Measurements from ENCODE around the gene SPART. TPM values are rescaled to one million over a fixed set of nuclear protein-coding genes. Genes with fewer than 3 reads are reported as not detected.
A peak's percentile ranks its signal among the peaks of the same experiment; 100 is the strongest.

The SPART gene, protein sequence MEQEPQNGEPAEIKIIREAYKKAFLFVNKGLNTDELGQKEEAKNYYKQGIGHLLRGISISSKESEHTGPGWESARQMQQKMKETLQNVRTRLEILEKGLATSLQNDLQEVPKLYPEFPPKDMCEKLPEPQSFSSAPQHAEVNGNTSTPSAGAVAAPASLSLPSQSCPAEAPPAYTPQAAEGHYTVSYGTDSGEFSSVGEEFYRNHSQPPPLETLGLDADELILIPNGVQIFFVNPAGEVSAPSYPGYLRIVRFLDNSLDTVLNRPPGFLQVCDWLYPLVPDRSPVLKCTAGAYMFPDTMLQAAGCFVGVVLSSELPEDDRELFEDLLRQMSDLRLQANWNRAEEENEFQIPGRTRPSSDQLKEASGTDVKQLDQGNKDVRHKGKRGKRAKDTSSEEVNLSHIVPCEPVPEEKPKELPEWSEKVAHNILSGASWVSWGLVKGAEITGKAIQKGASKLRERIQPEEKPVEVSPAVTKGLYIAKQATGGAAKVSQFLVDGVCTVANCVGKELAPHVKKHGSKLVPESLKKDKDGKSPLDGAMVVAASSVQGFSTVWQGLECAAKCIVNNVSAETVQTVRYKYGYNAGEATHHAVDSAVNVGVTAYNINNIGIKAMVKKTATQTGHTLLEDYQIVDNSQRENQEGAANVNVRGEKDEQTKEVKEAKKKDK
- total RNA-seq: 25.3 and 31.8 TPM in 2 replicates

DNA sequence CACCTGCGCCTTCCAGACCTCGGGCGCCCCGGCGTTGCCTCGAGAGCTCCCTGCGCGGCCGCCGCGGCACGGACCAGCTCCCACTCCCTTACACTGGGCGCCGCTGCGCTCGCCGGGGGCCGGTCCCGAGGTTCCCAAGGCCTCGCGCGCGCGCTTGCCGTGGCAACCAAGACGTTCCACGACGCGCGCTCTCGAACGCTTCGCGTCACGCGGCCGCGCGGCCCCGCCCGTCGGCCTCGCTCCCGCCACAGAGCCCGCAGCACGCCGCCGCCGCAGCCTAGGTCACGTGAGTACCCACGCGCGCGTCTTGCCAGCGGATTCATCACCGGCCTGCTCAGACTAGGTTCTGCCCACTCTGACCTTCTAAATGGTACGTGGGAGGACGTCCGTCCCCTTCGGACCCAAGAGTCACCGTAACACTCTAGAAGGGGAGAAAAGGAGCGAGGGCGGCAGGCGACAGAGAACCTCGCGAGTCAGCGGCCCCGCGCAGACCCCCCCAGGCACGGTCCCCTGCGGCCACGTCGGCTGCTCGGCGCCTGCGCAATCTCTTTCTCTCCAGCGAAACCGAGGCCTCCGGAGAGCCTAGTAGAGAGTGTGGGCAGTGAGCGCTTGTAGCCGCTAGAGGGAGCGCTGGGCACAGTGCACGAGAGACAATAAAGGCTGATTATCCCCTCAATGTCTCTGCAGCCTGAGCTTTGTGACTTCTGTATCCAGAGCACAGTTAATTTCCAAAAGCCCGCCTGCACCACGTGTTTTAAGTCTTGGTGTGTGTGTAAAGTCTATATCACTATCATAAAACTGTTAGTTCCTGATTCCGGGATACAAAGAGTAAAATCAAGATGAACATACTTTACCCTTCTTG is at the start of gene SPART:
Gene SPART (minus strand): TSS at position 173 of the 862 bp plus-strand sequence. CDS start 10,564 bp downstream, outside the sequence.
- DNase-seq: peak; percentile 96
- H3K27me3 Mint-ChIP-seq: peaks cover 5% of the 10 kb centered on the region
- no peaks in the 10 kb centered on the region for H3K9me3 Mint-ChIP-seq
- H3K36me3 Mint-ChIP-seq (ENCODE audit: low read depth): peaks cover 4% of the 10 kb centered on the region
- H3K27ac Mint-ChIP-seq: peak within 1 kb of the TSS; percentile 92
- peaks cover 16% of the 10 kb centered on the region for H3K4me1 Mint-ChIP-seq
- intact Hi-C loops (cut with micrococcal nuclease): loop anchor here (1.0 to 5.0 kb wide), 7 partner anchors 72 to 2001 kb away; partner anchors contain the start of genes ALG5, CCNA1, RFXAP and SUPT20H
- H3K4me3 Mint-ChIP-seq: peak within 1 kb of the TSS; percentile 92

DNA sequence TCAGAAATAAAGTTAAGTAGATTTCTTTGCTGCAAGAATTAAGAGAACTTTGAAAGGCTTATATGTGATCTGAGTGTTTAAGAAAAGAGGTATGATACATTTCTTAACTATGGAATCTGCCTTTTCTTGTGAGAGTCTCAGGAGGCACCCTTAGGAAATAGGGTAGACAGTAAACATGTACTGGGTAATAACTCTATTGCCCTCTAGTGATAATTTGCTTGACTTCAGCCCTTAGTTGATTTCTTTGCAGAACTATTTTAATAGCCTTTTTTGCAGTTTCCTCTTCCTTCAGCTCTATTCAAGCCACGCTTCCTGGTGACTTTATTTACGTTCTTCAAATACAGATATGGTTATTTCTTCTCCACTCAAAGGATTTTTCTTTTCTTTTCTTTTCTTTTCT is 49.1 kb upstream of the SPART start:
- intact Hi-C loops (cut with micrococcal nuclease): no loop called here
- Mint-ChIP-seq H3K27me3 (peaks cover 19% of the 10 kb centered on the region), H3K36me3 (ENCODE audit: low read depth) (no peaks in the 10 kb centered on the region), H3K4me1 (no peaks in the 10 kb centered on the region), H3K9me3 (no peaks in the 10 kb centered on the region), H3K4me3 (no peak overlapping the region), H3K27ac (no peak overlapping the region)
- DNase-seq: no peak

DNA sequence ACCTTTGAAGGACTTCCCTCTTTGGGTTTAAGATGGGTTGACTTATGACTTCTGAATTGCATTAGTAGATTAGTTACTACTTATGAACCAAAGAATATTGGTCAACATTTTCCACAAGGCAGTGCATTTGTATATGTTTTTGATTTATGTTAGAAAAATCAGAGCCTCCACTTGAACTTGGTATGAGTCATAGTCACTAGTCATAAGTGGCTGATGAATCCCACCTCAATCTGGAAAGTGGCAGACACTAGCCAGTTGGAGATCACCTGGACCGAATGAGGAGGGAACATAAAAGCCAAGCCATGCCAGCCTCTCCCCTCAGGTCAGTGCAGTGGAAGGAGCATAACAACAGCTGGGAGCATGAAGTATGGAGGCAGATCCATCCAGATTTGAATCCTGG is 39.3 kb upstream of the SPART start:
- Mint-ChIP-seq H3K4me3 (no peak overlapping the region), H3K4me1 (no peaks in the 10 kb centered on the region), H3K27ac (no peak overlapping the region), H3K27me3 (peaks cover 13% of the 10 kb centered on the region), H3K9me3 (no peaks in the 10 kb centered on the region), H3K36me3 (ENCODE audit: low read depth) (no peaks in the 10 kb centered on the region)
- intact Hi-C loops (cut with micrococcal nuclease): no loop called here
- DNase-seq: no peak

DNA sequence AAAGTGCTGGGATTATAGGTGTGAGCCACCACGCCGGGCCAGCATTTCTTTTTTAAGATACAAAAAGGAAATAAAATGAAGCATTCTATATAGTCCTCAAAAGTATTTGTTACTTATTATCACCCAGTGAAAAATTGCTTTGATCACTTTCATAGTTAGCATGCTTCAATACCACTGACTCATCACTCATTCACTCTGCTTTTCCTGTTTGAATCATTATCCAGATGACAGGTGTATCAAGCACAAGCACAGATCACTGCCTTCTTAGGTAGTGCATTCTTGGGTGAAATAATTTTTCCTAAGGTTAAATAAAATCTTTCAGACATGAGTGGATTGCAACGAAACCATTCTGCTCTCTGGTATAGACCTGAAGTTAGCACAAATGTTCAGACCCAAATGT is 35.8 kb upstream of the SPART start:
- DNase-seq: no peak
- Mint-ChIP-seq H3K27me3 (peaks cover 9% of the 10 kb centered on the region), H3K36me3 (ENCODE audit: low read depth) (no peaks in the 10 kb centered on the region), H3K4me3 (no peak overlapping the region), H3K9me3 (no peaks in the 10 kb centered on the region), H3K4me1 (no peaks in the 10 kb centered on the region), H3K27ac (no peak overlapping the region)
- intact Hi-C loops (cut with micrococcal nuclease): no loop called here

DNA sequence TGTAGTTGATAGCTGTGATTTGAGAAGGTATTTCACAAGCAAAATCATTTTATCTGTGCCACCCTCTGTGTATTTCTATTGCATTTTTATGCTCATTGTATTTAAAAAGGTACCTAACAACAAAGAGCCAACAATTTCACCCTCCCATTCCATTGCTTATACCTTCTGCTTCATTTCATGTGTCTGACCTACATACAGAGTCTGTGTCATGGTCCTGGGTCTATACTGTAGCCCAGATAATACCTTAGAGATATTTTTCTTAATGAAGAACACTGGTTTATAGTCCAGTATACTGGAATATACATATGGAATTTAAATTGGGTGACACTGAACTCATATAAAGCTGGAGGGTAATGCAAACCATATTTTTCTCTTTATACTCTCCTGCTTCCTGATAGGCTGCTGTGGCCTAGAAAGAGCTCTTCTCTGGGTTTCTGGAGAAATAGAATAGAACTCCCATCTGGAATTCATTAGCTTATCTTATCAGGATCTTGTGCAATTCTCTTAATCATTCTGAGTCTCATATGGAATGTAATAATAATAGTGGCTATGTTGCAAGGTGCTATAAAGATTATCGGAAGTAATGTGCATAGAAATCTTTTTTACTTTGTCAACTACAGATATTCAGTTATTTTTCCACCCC is 31.8 kb upstream of the SPART start:
- H3K4me3 Mint-ChIP-seq: no peak overlapping the region
- H3K4me1 Mint-ChIP-seq: no peaks in the 10 kb centered on the region
- no peaks in the 10 kb centered on the region for H3K36me3 Mint-ChIP-seq (ENCODE audit: low read depth)

DNA sequence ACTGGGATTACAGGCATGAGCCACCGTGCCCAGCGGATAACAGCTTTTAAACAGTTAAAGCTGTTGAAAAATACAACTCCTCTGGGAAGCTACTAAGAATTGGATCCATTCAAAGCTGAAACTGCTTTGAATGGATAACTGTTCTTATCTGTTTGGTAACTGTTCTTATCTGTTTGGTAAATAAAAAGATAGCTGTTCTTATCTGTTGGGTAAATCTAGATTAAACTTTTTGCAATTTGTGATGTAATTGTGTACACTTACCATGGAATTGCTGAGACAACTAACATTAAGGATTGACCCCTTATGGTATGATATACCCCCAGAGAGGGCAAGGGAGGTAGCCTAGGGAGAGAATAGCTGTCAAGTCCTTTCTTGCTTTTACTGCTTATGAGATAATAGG is 27.9 kb upstream of the SPART start:
- H3K4me1 Mint-ChIP-seq: no peaks in the 10 kb centered on the region
- intact Hi-C loops (cut with micrococcal nuclease): no loop called here
- H3K9me3 Mint-ChIP-seq: no peaks in the 10 kb centered on the region
- no peak overlapping the region for H3K27ac Mint-ChIP-seq
- no peaks in the 10 kb centered on the region for H3K36me3 Mint-ChIP-seq (ENCODE audit: low read depth)
- no peak for DNase-seq
- H3K27me3 Mint-ChIP-seq: no peaks in the 10 kb centered on the region
- H3K4me3 Mint-ChIP-seq: no peak overlapping the region

More for the DNA sequence above, 31.8 kb upstream of the SPART start:
- intact Hi-C loops (cut with micrococcal nuclease): no loop called here
- Mint-ChIP-seq H3K27me3 (no peaks in the 10 kb centered on the region), H3K27ac (no peak overlapping the region), H3K9me3 (no peaks in the 10 kb centered on the region)
- no peak for DNase-seq

DNA sequence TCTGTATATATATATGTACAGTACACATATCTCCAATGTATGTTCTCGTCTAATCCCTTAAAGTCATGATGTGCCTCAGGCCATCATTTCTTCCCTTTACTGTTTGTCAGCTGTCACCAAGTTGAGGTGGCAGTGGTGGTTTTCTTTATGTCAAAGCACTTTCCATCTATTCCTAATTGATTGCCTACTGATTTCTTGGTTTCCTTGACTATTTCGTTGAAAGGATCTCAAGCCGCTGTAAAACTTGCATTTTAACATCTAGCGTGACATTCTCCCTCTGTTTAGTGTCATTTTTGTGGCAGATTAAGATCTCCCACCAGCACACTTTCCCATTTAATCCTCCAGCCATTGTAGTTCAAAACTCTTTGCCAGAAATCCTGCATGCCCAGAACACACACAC is 25.0 kb upstream of the SPART start:
- Mint-ChIP-seq H3K27me3 (no peaks in the 10 kb centered on the region), H3K36me3 (ENCODE audit: low read depth) (no peaks in the 10 kb centered on the region)

DNA sequence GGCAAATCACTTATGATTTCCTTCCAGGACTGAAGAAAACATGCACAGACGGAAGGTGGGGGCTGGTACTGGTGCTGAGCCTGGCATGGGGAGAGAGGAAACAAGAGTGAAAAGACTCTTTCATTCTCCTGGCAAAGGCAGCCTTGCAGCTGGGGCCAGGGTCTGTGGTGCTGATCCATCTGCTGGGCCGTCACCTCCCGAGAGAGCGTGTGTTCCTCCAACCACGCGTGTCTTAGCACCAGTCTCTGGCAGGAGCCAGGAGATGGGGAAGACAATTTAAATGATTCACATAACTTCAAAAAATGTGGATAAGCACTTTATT is 23.9 kb upstream of the SPART start:
- DNase-seq: no peak
- peaks cover under 1% of the 10 kb centered on the region for H3K27me3 Mint-ChIP-seq

More for the DNA sequence above, 25.0 kb upstream of the SPART start:
- Mint-ChIP-seq H3K4me3 (no peak overlapping the region), H3K9me3 (no peaks in the 10 kb centered on the region), H3K4me1 (no peaks in the 10 kb centered on the region), H3K27ac (no peak overlapping the region)
- intact Hi-C loops (cut with micrococcal nuclease): no loop called here
- DNase-seq: no peak

DNA sequence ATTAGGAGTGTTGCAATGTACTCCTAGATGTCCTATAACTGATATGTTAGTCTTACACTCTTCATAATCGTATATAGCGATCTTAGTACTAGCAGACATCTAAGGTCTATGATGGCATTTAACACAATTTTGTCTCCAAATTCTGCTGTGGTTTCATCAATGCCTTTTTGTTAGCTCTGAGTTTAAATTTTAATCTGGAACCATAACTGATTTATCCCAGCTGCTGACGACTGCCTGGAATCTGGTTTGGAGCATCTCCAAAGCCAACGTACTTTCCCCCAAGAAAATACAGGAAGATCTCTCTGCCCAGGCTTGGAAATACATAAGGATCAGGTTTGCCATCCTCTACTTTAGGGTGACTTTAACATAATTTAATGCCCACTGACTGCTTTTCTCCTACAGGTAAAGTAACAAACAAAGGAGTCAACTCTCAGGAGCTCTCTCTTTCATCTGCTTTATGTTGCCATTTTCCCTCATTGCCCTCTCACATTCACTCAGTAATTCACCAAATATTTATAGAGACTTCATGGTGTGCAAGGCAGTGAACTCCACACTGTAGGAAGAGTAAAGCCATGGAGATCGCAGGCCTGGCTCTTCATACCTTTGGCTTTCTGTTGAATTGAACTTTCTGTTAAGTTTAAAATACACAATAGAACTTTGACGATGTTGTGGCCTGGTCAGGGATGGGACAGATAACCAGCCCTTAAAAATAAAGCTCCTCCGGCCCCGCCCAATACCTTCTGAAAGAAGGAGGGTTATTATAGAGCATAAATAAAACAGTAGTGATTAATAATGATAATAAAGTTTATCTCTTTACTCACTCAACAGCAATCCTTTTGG is 23.3 kb upstream of the SPART start:
- DNase-seq: no peak
- H3K27me3 Mint-ChIP-seq: peaks cover 4% of the 10 kb centered on the region
- H3K9me3 Mint-ChIP-seq: no peaks in the 10 kb centered on the region
- H3K36me3 Mint-ChIP-seq (ENCODE audit: low read depth): no peaks in the 10 kb centered on the region
- no peak overlapping the region for H3K27ac Mint-ChIP-seq
- no peaks in the 10 kb centered on the region for H3K4me1 Mint-ChIP-seq
- no peak overlapping the region for H3K4me3 Mint-ChIP-seq
- intact Hi-C loops (cut with micrococcal nuclease): no loop called here

More for the DNA sequence above, 23.9 kb upstream of the SPART start:
- Mint-ChIP-seq H3K27ac (no peak overlapping the region), H3K9me3 (no peaks in the 10 kb centered on the region), H3K4me1 (no peaks in the 10 kb centered on the region), H3K4me3 (no peak overlapping the region), H3K36me3 (ENCODE audit: low read depth) (no peaks in the 10 kb centered on the region)
- intact Hi-C loops (cut with micrococcal nuclease): no loop called here

DNA sequence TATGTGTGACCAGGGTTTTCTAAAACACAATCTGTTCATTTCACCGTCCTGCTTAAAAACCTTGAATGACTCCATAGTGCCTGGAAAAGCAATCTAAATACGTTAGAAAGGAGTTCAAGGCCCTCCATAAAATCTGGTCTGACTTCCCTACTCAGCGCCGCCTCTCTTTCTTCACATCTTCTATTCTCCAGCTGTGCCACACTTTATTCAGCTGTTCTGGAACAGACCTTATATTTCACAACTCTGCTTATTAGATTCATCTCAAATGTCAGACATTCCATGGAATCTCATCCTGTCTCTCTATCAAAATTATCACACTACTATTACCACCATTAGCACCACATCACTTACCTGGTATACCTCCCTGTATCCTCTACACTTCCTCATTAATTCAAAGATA is 19.8 kb upstream of the SPART start:
- DNase-seq: no peak
- peaks cover 8% of the 10 kb centered on the region for H3K27me3 Mint-ChIP-seq
- no peaks in the 10 kb centered on the region for H3K4me1 Mint-ChIP-seq
- H3K4me3 Mint-ChIP-seq: no peak overlapping the region
- H3K27ac Mint-ChIP-seq: no peak overlapping the region
- H3K36me3 Mint-ChIP-seq (ENCODE audit: low read depth): no peaks in the 10 kb centered on the region
- intact Hi-C loops (cut with micrococcal nuclease): no loop called here
- H3K9me3 Mint-ChIP-seq: no peaks in the 10 kb centered on the region

DNA sequence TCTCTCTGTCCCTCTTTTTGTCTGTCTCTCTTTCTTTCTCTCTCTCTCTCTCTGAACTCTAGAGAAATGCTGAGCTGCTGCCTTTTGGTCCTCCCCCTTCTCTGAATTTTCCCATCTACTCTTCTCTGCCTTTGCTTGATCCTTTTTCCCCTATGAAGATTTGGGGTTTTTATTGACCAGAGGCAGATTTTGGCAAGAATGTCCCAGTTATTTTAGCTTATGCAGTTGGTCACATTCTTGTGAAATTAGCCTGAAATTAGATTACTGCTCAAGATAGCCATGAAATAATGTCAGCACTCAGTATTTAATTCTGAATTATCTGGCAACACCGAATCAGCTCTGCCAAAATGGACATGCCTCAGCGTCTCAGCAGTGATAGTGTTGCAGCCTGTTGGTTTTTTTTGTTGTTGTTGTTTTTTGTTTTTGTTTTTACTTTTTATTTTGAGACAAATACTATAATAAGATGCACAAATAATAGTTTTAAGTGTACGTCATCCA is 17.2 kb upstream of the SPART start:
- no peak overlapping the region for H3K4me3 Mint-ChIP-seq
- H3K27me3 Mint-ChIP-seq: peaks cover 12% of the 10 kb centered on the region
- no peak overlapping the region for H3K27ac Mint-ChIP-seq
- intact Hi-C loops (cut with micrococcal nuclease): no loop called here
- DNase-seq: no peak
- no peaks in the 10 kb centered on the region for H3K36me3 Mint-ChIP-seq (ENCODE audit: low read depth)
- no peaks in the 10 kb centered on the region for H3K9me3 Mint-ChIP-seq
- H3K4me1 Mint-ChIP-seq: no peaks in the 10 kb centered on the region

DNA sequence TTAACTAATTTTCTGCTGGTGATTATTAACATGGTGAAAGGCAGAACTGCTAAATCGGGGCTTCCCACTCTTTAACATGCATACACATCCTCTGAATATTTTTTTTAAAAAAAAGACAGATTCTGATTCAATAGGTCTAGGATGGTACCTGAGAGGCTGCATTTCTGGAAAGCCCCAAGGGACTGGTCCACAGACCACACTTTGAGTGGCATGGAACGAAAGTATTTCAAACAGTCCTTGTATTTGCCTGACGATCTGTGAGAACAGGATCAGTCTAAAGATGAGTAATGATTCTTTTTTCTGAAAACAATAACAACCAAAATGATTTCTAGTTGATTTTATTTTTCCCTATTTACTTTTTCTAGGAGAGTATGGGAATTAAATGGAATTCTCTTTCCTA is 16.7 kb upstream of the SPART start:
- intact Hi-C loops (cut with micrococcal nuclease): no loop called here
- no peaks in the 10 kb centered on the region for H3K36me3 Mint-ChIP-seq (ENCODE audit: low read depth)
- no peak overlapping the region for H3K4me3 Mint-ChIP-seq
- no peaks in the 10 kb centered on the region for H3K9me3 Mint-ChIP-seq
- peaks cover 14% of the 10 kb centered on the region for H3K27me3 Mint-ChIP-seq
- H3K27ac Mint-ChIP-seq: no peak overlapping the region
- H3K4me1 Mint-ChIP-seq: no peaks in the 10 kb centered on the region
- DNase-seq: no peak

DNA sequence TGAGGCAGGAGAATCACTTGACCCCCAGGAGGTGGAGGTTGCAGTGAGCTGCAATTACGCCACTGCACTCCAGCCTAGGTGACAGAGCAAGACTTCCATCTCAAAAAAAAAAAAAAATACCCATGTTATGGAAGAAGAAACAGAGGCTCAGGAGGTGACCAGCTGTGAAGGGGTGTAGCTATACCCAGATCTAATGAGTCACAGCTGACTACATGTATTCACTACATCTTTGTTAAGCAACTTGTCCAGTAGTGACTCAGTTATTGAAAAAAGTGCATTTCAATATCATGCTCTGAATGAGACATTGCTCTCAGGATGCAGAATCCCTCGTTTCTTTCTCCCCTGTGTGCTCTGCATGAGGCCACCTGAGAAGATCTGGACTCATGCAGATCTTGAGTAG is 16.1 kb upstream of the SPART start:
- Mint-ChIP-seq H3K27me3 (peaks cover 16% of the 10 kb centered on the region), H3K36me3 (ENCODE audit: low read depth) (no peaks in the 10 kb centered on the region), H3K27ac (no peak overlapping the region), H3K4me3 (no peak overlapping the region), H3K9me3 (no peaks in the 10 kb centered on the region), H3K4me1 (no peaks in the 10 kb centered on the region)
- intact Hi-C loops (cut with micrococcal nuclease): no loop called here
- DNase-seq: no peak
